Gastroesophageal sphincter (tissue), 3 donors: ENCODE results near the gene DIAPH2.

Source experiments
- EP300 ChIP-seq: sonication (generic); formaldehyde crosslinking; IDR thresholded peaks from one replicate; pipeline ENCODE4 v1.6.1; 2017; ENCODE audit warnings: antibody characterized with exemption, mild to moderate bottlenecking
- POLR2A ChIP-seq, 2 donors: fragments of 450-650 bp; IDR thresholded peaks; one replicate each; pipeline ENCODE4 v1.6.1; 2017; ENCODE audit warnings: antibody characterized with exemption in 2 of 2, mild to moderate bottlenecking in 2 of 2, moderate library complexity in 1 of 2
- POLR2AphosphoS5 ChIP-seq: sonication (generic); formaldehyde crosslinking; IDR thresholded peaks from one replicate; pipeline ENCODE4 v1.6.1; 2017; ENCODE audit warnings: antibody characterized with exemption
- TF ChIP-seq, protein P1 (sequence below), 4 experiments: fragments of 200-600 bp in 2 of 4; fragments of 450-650 bp in 2 of 4; sonication (generic) in 1 of 4; IDR thresholded peaks; one replicate each; pipeline ENCODE4 v1.5.1; 2017 to 2019; ENCODE audit warnings: antibody characterized with exemption in 4 of 4, mild to moderate bottlenecking in 2 of 4, moderate library complexity in 2 of 4

GRCh38 chrX:97132664-97133415, 448.2 kb downstream of the DIAPH2 start:
- TF ChIP-seq POLR2A (IDR thresholded peaks at IDR 0.05): no peak
- no peak for TF ChIP-seq POLR2AphosphoS5
- TF ChIP-seq, protein P1, sequence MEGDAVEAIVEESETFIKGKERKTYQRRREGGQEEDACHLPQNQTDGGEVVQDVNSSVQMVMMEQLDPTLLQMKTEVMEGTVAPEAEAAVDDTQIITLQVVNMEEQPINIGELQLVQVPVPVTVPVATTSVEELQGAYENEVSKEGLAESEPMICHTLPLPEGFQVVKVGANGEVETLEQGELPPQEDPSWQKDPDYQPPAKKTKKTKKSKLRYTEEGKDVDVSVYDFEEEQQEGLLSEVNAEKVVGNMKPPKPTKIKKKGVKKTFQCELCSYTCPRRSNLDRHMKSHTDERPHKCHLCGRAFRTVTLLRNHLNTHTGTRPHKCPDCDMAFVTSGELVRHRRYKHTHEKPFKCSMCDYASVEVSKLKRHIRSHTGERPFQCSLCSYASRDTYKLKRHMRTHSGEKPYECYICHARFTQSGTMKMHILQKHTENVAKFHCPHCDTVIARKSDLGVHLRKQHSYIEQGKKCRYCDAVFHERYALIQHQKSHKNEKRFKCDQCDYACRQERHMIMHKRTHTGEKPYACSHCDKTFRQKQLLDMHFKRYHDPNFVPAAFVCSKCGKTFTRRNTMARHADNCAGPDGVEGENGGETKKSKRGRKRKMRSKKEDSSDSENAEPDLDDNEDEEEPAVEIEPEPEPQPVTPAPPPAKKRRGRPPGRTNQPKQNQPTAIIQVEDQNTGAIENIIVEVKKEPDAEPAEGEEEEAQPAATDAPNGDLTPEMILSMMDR (IDR thresholded peaks at IDR 0.05): no peak
- TF ChIP-seq EP300: no peak
